ENCODE measurements around the gene CLIC5. TPM values are rescaled to one million over a fixed set of nuclear protein-coding genes. Genes with fewer than 3 reads are reported as not detected.
A peak's percentile ranks its signal among the peaks of the same experiment; 100 is the strongest.

The CLIC5 gene
- total RNA-seq, 4 donors from 2014 or later, result 2.8 to 6.9 (median 5.0) TPM

GRCh38 chr6:45947807-45948206 lies 67.9 kb downstream of the CLIC5 start:
- Histone ChIP-seq H3K36me3 (no peaks in the 10 kb centered on the region), H3K4me1 (peaks cover 0 to 11% (median 4%) of the 10 kb centered on the region in 3 donors), H3K27ac (no peak overlapping the region), H3K9me3 (no peaks in the 10 kb centered on the region), H3K27me3 (no peaks in the 10 kb centered on the region), H3K4me3 (no peak overlapping the region)
- no peak for ATAC-seq
- TF ChIP-seq POLR2A (IDR thresholded peaks at IDR 0.05) (no peak), EP300 (IDR thresholded peaks at IDR 0.05) (no peak), POLR2AphosphoS5 (IDR thresholded peaks at IDR 0.05) (no peak)
- TF ChIP-seq, protein P1, sequence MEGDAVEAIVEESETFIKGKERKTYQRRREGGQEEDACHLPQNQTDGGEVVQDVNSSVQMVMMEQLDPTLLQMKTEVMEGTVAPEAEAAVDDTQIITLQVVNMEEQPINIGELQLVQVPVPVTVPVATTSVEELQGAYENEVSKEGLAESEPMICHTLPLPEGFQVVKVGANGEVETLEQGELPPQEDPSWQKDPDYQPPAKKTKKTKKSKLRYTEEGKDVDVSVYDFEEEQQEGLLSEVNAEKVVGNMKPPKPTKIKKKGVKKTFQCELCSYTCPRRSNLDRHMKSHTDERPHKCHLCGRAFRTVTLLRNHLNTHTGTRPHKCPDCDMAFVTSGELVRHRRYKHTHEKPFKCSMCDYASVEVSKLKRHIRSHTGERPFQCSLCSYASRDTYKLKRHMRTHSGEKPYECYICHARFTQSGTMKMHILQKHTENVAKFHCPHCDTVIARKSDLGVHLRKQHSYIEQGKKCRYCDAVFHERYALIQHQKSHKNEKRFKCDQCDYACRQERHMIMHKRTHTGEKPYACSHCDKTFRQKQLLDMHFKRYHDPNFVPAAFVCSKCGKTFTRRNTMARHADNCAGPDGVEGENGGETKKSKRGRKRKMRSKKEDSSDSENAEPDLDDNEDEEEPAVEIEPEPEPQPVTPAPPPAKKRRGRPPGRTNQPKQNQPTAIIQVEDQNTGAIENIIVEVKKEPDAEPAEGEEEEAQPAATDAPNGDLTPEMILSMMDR (IDR thresholded peaks at IDR 0.05), result no peak

GRCh38 chr6:45946887-45947286 lies 68.8 kb downstream of the CLIC5 start:
- 76 to 83% methylated on average over 3 to 4 of the region's 6 CpGs for WGBS, 2 donors (ENCODE audit: low coverage in 1 of 2)
- ATAC-seq, result no peak
- H3K4me3 ChIP-seq, result no peak overlapping the region

GRCh38 chr6:45946352-45946751 lies 69.3 kb downstream of the CLIC5 start:
- H3K27ac ChIP-seq, result no peak overlapping the region
- H3K36me3 ChIP-seq, result no peaks in the 10 kb centered on the region
- H3K27me3 ChIP-seq, result no peaks in the 10 kb centered on the region
- 28 to 37% methylated on average over 2 of the region's 3 CpGs for WGBS, 2 donors (ENCODE audit: low coverage in 1 of 2)
- ATAC-seq, result peak; percentile 41
- no peaks in the 10 kb centered on the region for H3K9me3 ChIP-seq
- H3K4me1 ChIP-seq, result peaks cover 0 to 4% (median 3%) of the 10 kb centered on the region in 3 donors
- TF ChIP-seq POLR2A (IDR thresholded peaks at IDR 0.05) (no peak), EP300 (IDR thresholded peaks at IDR 0.05) (no peak), POLR2AphosphoS5 (IDR thresholded peaks at IDR 0.05) (no peak)
- TF ChIP-seq, protein P1 (IDR thresholded peaks at IDR 0.05), result peak in 1 of 4 experiments; percentile 41
- no peak overlapping the region for H3K4me3 ChIP-seq

More at GRCh38 chr6:45946887-45947286, 68.8 kb downstream of the CLIC5 start:
- TF ChIP-seq POLR2A (IDR thresholded peaks at IDR 0.05), result no peak
- TF ChIP-seq EP300 (IDR thresholded peaks at IDR 0.05), result no peak
- TF ChIP-seq, protein P1 (IDR thresholded peaks at IDR 0.05), result no peak
- no peak for TF ChIP-seq POLR2AphosphoS5 (IDR thresholded peaks at IDR 0.05)
- H3K36me3 ChIP-seq, result no peaks in the 10 kb centered on the region
- H3K27me3 ChIP-seq, result no peaks in the 10 kb centered on the region
- no peaks in the 10 kb centered on the region for H3K9me3 ChIP-seq
- H3K27ac ChIP-seq, result no peak overlapping the region
- H3K4me1 ChIP-seq, result peaks cover 0 to 9% (median 4%) of the 10 kb centered on the region in 3 donors

- H3K9me3 ChIP-seq, result no peaks in the 10 kb centered on the region
- no peaks in the 10 kb centered on the region for H3K27me3 ChIP-seq
- H3K27ac ChIP-seq, result no peak overlapping the region
- no peak for ATAC-seq
- no peaks in the 10 kb centered on the region for H3K36me3 ChIP-seq
- WGBS, 2 donors (ENCODE audit: low coverage in 1 of 2), result 79 to 88% methylated on average over 3 of the region's 3 CpGs
- no peak overlapping the region for H3K4me3 ChIP-seq
- TF ChIP-seq EP300 (IDR thresholded peaks at IDR 0.05) (no peak), POLR2AphosphoS5 (IDR thresholded peaks at IDR 0.05) (no peak), POLR2A (IDR thresholded peaks at IDR 0.05) (no peak)
- TF ChIP-seq, protein P1 (IDR thresholded peaks at IDR 0.05), result no peak
- no peaks in the 10 kb centered on the region for H3K4me1 ChIP-seq
These were observed 72.7 kb downstream of the CLIC5 start for GRCh38 chr6:45942953-45943352.

DNA sequence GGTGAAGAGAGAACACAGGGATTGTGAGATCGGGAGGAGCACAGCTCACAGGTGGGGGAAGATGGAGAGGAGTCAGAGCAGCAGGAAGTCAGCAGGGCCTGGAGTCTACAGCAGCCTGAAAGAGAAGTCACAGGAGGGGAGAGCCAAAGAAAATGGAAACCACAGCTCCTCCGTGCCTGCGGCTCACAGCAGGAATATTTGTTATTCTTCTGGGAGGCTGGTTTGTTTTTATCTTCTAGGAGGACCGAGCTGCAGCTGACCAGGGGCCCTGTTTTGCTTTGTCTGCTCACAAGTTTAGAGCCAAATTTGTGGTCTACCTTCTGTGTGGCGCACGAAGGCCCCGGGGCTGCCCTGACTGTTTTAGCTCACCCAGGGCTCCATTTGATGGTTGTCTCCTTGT lies 81.8 kb downstream of the CLIC5 start:
- H3K27me3 ChIP-seq, result no peaks in the 10 kb centered on the region
- ATAC-seq, result no peak
- H3K4me3 ChIP-seq, result no peak overlapping the region
- H3K27ac ChIP-seq, result no peak overlapping the region
- TF ChIP-seq POLR2A (IDR thresholded peaks at IDR 0.05), result no peak
- TF ChIP-seq POLR2AphosphoS5 (IDR thresholded peaks at IDR 0.05), result no peak
- no peaks in the 10 kb centered on the region for H3K9me3 ChIP-seq
- peaks cover 0 to 7% (median 0%) of the 10 kb centered on the region in 3 donors for H3K4me1 ChIP-seq
- WGBS, 2 donors (ENCODE audit: low coverage in 1 of 2), result 71 to 83% methylated on average over 3 to 7 of the region's 7 CpGs
- H3K36me3 ChIP-seq, result no peaks in the 10 kb centered on the region

All from gastroesophageal sphincter (tissue), 4 donors.